Stimulated activated CD4-positive, alpha-beta T cell treated with anti-CD3 and anti-CD28 coated beads, TNF-alpha, amount 100 ng/mL, for 4 hours (primary cell): ENCODE results near the gene LASP1NB.
"Not testable (repeated sequence)": the region's sequence is repeated elsewhere in the genome, so short reads cannot be mapped to it uniquely, and the experiment has no call there.

Experiments used
- DNase-seq, 3 experiments: peaks; one replicate each; pipeline ENCODE4 v3.0.0-alpha.2; 2020; ENCODE audit warnings: low read depth in 3 of 3

Gene LASP1NB

GRCh38 chr17:38896346-38896954, 29.0 kb upstream of the LASP1NB start:
- DNase-seq = no peak

GRCh38 chr17:38897176-38897575, 28.2 kb upstream of the LASP1NB start:
- DNase-seq = no peak

- DNase-seq = no peak
Observed at GRCh38 chr17:38897671-38898290, 27.6 kb upstream of the LASP1NB start.

- DNase-seq = peak in 1 of 3 experiments; percentile 24
Observed at GRCh38 chr17:38898291-38898679, 27.1 kb upstream of the LASP1NB start.

GRCh38 chr17:38898812-38899348, 26.5 kb upstream of the LASP1NB start:
- DNase-seq = peak; percentile 71 to 77 (median 77)

- no peak for DNase-seq
Observed at GRCh38 chr17:38899421-38899820, 26.0 kb upstream of the LASP1NB start.

GRCh38 chr17:38900978-38901656, 24.3 kb upstream of the LASP1NB start:
- no peak for DNase-seq

- no peak for DNase-seq
Observed at GRCh38 chr17:38903404-38903803, 22.0 kb upstream of the LASP1NB start.

GRCh38 chr17:38904892-38905291, 20.5 kb upstream of the LASP1NB start:
- DNase-seq = no peak

- DNase-seq = no peak
Observed at GRCh38 chr17:38905375-38905774, 20.0 kb upstream of the LASP1NB start.

GRCh38 chr17:38906460-38907228, 18.8 kb upstream of the LASP1NB start:
- no peak for DNase-seq

- DNase-seq = no peak
Observed at GRCh38 chr17:38907930-38908675, 17.3 kb upstream of the LASP1NB start.

GRCh38 chr17:38908676-38909181, 16.7 kb upstream of the LASP1NB start:
- no peak for DNase-seq

- no peak for DNase-seq
Observed at GRCh38 chr17:38910325-38910724, 15.1 kb upstream of the LASP1NB start.

- DNase-seq = no peak
Observed at GRCh38 chr17:38911081-38911730, 14.2 kb upstream of the LASP1NB start.

- not testable (repeated sequence) for DNase-seq
Observed at GRCh38 chr17:38911731-38912081, 13.7 kb upstream of the LASP1NB start.

- no peak for DNase-seq
Observed at GRCh38 chr17:38912221-38912813, 13.1 kb upstream of the LASP1NB start.

- no peak for DNase-seq
Observed at GRCh38 chr17:38914741-38915638, 10.4 kb upstream of the LASP1NB start.

GRCh38 chr17:38915639-38915995, 9.8 kb upstream of the LASP1NB start:
- no peak for DNase-seq
